Activated CD8-positive, alpha-beta memory T cell treated with anti-CD3 and anti-CD28 coated beads, Interleukin-2, amount 10 ng/mL, durations not matched to agents 7 days and 5 days (primary cell): ENCODE measurements around the gene TEX29. TPM values are rescaled to one million over a fixed set of nuclear protein-coding genes. Genes with fewer than 3 reads are reported as not detected.

Experiments used
- ATAC-seq: fragments of 150-1000 bp; cut with Tn5 transposase; one replicate; pipeline ENCODE4 v1.10.0; 2021; ENCODE audit warnings: moderate library complexity
- CTCF ChIA-PET: fragments of 350-600 bp; sonication (Branson Sonifier 250); formaldehyde crosslinking; loops from one replicate; lab custom pipeline; 2021; ENCODE audit warnings: antibody characterized with exemption; lab: Charles Lee
- DNase-seq: peaks from one replicate; pipeline ENCODE4 v3.0.0-alpha.2; 2020
- H3K27ac Mint-ChIP-seq: one replicate; pipeline ENCODE4 v1.8.0; 2021; ENCODE audit warnings: mild to moderate bottlenecking, mixed read lengths
- H3K27me3 Mint-ChIP-seq: one replicate; pipeline ENCODE4 v1.8.0; 2021; ENCODE audit warnings: mixed read lengths
- H3K36me3 Mint-ChIP-seq: one replicate; pipeline ENCODE4 v1.8.0; 2021; ENCODE audit warnings: mild to moderate bottlenecking, mixed read lengths
- H3K4me1 Mint-ChIP-seq: one replicate; pipeline ENCODE4 v1.8.0; 2021; ENCODE audit warnings: mixed read lengths
- H3K4me3 Mint-ChIP-seq: one replicate; pipeline ENCODE4 v1.8.0; 2021; ENCODE audit warnings: mild to moderate bottlenecking, moderate library complexity, mixed read lengths
- H3K9me3 Mint-ChIP-seq: one replicate; pipeline ENCODE4 v1.8.0; 2022; ENCODE audit warnings: low read depth, mixed read lengths
- total RNA-seq, 2 experiments: library from RNA; stranded (reverse); gene quantifications; one replicate each; pipeline ENCODE4 v1.2.3, GENCODE V29; 2021

The TEX29 gene
- total RNA-seq, 2 experiments from 2014 or later: 0.40 to 0.96 TPM

DNA sequence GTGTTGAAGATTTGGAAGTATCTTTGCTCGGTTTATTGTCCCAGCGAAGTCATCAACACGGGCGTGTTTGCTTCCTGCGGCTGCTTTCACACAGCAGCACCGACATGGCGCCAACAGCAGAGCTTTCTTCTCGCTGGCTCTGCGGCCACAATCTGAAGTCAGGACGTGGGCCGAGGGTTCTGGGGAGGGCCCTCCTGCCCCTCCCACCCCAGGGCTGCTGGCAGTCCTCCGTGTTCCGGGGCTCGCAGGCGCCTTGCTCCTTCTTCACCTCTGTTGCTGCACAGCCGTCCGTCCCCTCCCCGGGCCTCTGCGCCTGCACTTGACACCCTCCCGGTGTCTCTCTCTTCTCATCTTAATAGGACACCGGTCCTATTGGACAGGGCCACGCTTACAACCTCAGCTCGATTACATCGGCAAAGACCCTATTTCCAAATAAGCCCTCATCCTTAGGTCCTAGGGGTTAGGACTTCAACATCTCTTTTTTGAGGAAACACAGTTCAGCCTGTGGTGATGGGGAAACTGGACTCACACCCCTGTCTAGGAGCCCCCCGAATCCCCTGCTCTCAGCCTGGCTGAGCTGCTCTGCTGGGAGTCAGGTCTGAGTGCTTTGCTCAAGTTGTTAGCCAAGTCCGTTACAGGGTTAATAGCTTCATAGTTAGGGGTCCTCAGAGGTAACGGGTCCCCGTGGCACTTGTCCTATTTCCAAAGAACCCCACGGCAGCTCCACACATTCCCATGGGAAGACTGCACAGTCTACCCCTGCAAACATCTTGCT lies 2.7 kb upstream of the TEX29 start:
- peak; percentile 31 for DNase-seq
- CTCF ChIA-PET: no interaction called here
- peaks cover 5% of the 10 kb centered on the region for H3K36me3 Mint-ChIP-seq

DNA sequence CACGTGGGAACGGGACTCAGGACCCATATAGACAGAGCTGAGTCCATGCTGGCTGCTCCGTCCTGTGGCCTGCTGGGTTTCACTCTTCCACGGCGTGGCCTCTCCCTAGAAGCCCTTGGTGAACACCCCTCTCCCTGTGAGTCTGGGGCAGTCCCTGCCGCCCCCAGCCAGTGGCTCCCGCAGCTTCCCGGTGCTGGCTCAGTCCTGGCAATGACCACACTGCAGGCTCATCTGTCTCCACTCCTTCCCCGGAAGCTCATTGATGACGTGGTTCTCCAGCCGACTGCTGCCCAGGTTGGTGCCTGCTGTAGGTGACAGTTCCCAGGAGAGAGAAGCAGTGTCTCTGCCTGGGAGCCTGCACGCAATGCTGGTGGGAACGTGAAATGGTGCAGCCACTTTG lies 2.1 kb upstream of the TEX29 start:
- Mint-ChIP-seq H3K4me1 (peaks cover 7% of the 10 kb centered on the region), H3K27me3 (no peaks in the 10 kb centered on the region), H3K36me3 (peaks cover 2% of the 10 kb centered on the region), H3K9me3 (no peaks in the 10 kb centered on the region), H3K27ac (no peak overlapping the region), H3K4me3 (no peak overlapping the region)
- no peak for DNase-seq
- ATAC-seq: no peak
- CTCF ChIA-PET: no interaction called here

More for the DNA sequence above, 2.7 kb upstream of the TEX29 start:
- no peaks in the 10 kb centered on the region for H3K27me3 Mint-ChIP-seq
- ATAC-seq: no peak
- peaks cover 4% of the 10 kb centered on the region for H3K4me1 Mint-ChIP-seq
- no peak overlapping the region for H3K4me3 Mint-ChIP-seq
- no peaks in the 10 kb centered on the region for H3K9me3 Mint-ChIP-seq
- no peak overlapping the region for H3K27ac Mint-ChIP-seq

GRCh38 chr13:111319521-111319920 lies 921 bp upstream of the TEX29 start:
- no peaks in the 10 kb centered on the region for H3K27me3 Mint-ChIP-seq
- H3K4me1 Mint-ChIP-seq: peaks cover 14% of the 10 kb centered on the region
- H3K9me3 Mint-ChIP-seq: no peaks in the 10 kb centered on the region
- no peak for DNase-seq
- H3K36me3 Mint-ChIP-seq: peaks cover 2% of the 10 kb centered on the region
- H3K4me3 Mint-ChIP-seq: no peak overlapping the region
- CTCF ChIA-PET: no interaction called here
- no peak overlapping the region for H3K27ac Mint-ChIP-seq
- ATAC-seq: no peak

GRCh38 chr13:111322001-111322915 lies 1.8 kb downstream of the TEX29 start:
- H3K36me3 Mint-ChIP-seq: no peaks in the 10 kb centered on the region
- no peak for ATAC-seq
- DNase-seq: no peak
- H3K27me3 Mint-ChIP-seq: no peaks in the 10 kb centered on the region
- no peak overlapping the region for H3K4me3 Mint-ChIP-seq
- H3K27ac Mint-ChIP-seq: no peak overlapping the region
- no peaks in the 10 kb centered on the region for H3K9me3 Mint-ChIP-seq
- CTCF ChIA-PET: no interaction called here
- H3K4me1 Mint-ChIP-seq: peaks cover 14% of the 10 kb centered on the region

GRCh38 chr13:111322916-111323331 lies 2.5 kb downstream of the TEX29 start:
- no peaks in the 10 kb centered on the region for H3K36me3 Mint-ChIP-seq
- peaks cover 14% of the 10 kb centered on the region for H3K4me1 Mint-ChIP-seq
- no peak overlapping the region for H3K4me3 Mint-ChIP-seq
- CTCF ChIA-PET: no interaction called here
- H3K9me3 Mint-ChIP-seq: no peaks in the 10 kb centered on the region
- no peaks in the 10 kb centered on the region for H3K27me3 Mint-ChIP-seq
- H3K27ac Mint-ChIP-seq: no peak overlapping the region
- DNase-seq (no peak), ATAC-seq (no peak)

DNA sequence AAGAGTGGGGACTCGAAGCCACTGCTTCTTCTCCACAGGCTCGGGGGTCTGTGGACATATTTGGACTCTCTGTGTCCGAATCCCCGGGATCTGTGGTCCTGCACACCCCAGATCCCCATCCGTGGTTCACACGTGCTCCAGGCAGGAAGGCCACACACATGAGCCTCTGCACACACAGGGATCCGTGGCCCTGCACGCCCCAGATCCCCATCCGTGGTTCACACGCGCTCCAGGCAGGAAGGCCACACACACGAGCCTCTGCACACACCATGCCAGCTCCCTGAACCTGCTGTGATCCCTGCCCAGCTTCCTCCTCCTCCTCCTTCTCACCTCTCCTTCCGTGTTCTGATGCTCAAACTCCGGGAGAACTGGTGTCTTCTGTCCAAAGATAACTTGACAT lies 3.1 kb downstream of the TEX29 start:
- CTCF ChIA-PET: no interaction called here

GRCh38 chr13:111323950-111324651 lies 3.7 kb downstream of the TEX29 start:
- no peaks in the 10 kb centered on the region for H3K9me3 Mint-ChIP-seq
- no peaks in the 10 kb centered on the region for H3K27me3 Mint-ChIP-seq
- CTCF ChIA-PET: no interaction called here
- peak overlapping the region; percentile 14 for H3K4me3 Mint-ChIP-seq
- H3K4me1 Mint-ChIP-seq: peaks cover 14% of the 10 kb centered on the region
- ATAC-seq (no peak), DNase-seq (no peak)
- H3K27ac Mint-ChIP-seq: no peak overlapping the region
- H3K36me3 Mint-ChIP-seq: no peaks in the 10 kb centered on the region

More for the DNA sequence above, 3.1 kb downstream of the TEX29 start:
- H3K27ac Mint-ChIP-seq: no peak overlapping the region
- ATAC-seq: no peak
- peaks cover 14% of the 10 kb centered on the region for H3K4me1 Mint-ChIP-seq
- DNase-seq: no peak
- H3K9me3 Mint-ChIP-seq: no peaks in the 10 kb centered on the region
- no peaks in the 10 kb centered on the region for H3K36me3 Mint-ChIP-seq
- no peaks in the 10 kb centered on the region for H3K27me3 Mint-ChIP-seq
- peak overlapping the region; percentile 14 for H3K4me3 Mint-ChIP-seq

DNA sequence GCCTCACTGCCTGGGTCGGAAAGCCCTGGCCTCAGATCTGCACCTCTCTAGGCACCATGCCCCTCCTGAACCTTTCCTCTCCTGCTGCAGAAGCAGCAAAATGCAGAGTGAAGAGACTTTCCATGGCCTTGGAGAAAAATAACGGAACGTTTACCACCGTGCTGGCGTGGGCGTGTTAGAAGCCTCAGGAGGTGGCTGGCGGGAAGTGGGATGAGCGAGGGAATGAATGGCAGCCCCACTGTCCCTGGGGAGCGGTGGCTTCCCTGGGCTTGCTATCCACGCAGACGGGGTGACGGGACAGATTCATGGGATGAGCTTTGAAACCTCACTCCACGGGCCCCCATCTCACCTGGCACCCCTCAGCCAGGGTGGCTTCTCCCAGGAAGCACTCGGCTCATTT lies 4.3 kb downstream of the TEX29 start:
- ATAC-seq: no peak
- Mint-ChIP-seq H3K9me3 (no peaks in the 10 kb centered on the region), H3K36me3 (no peaks in the 10 kb centered on the region), H3K27me3 (no peaks in the 10 kb centered on the region), H3K4me1 (peaks cover 14% of the 10 kb centered on the region), H3K27ac (no peak overlapping the region), H3K4me3 (no peak overlapping the region)
- no peak for DNase-seq
- CTCF ChIA-PET: no interaction called here

DNA sequence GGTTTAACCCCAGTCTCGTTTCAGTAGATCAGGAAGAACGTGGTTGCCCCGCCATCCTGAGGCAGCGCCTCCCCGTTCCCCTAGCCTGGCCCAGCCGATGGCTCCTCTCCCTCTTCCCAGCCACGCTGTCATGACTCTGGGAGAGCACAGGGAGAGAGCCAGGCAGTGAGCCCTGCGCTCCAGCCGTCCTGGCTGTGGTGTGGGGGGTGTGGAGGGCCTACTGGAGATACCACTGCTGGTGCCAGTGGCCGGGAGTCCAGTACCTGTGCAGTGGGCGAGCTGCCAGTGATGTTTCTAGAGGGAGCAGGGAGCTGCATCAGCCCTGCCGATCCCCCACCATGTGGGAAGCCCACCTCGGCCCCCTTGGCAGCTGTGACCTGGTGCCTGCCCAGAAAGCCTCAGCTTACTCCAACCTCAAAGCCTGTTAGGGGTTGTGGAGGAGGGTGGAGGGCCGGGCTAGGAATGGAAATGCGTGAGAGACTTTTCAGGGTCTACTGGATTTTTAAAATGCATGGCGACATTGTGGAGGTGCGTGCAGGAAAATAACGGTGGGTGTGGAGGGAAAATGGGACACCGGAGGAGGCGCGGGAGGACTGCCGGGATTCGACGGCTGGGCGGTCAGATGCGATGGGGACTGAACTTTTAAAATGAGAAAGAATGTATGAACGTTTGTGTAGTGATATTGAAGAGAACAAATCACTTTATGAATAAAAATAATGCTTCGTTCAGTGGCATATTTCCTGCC lies 4.9 kb downstream of the TEX29 start:
- DNase-seq: no peak
- H3K4me1 Mint-ChIP-seq: peaks cover 14% of the 10 kb centered on the region
- no peaks in the 10 kb centered on the region for H3K9me3 Mint-ChIP-seq
- H3K36me3 Mint-ChIP-seq: no peaks in the 10 kb centered on the region
- no peaks in the 10 kb centered on the region for H3K27me3 Mint-ChIP-seq
- H3K27ac Mint-ChIP-seq: no peak overlapping the region
- CTCF ChIA-PET: no interaction called here
- no peak for ATAC-seq
- H3K4me3 Mint-ChIP-seq: no peak overlapping the region

GRCh38 chr13:111325941-111326620 lies 5.6 kb downstream of the TEX29 start:
- Mint-ChIP-seq H3K4me1 (peaks cover 14% of the 10 kb centered on the region), H3K27ac (no peak overlapping the region), H3K27me3 (no peaks in the 10 kb centered on the region), H3K9me3 (no peaks in the 10 kb centered on the region), H3K4me3 (no peak overlapping the region), H3K36me3 (no peaks in the 10 kb centered on the region)
- ATAC-seq (no peak), DNase-seq (peak; percentile 32)
- CTCF ChIA-PET: no interaction called here

GRCh38 chr13:111326621-111326965 lies 6.2 kb downstream of the TEX29 start:
- H3K36me3 Mint-ChIP-seq: no peaks in the 10 kb centered on the region
- ATAC-seq: no peak
- DNase-seq: no peak

GRCh38 chr13:111326981-111327642 lies 6.7 kb downstream of the TEX29 start:
- H3K27me3 Mint-ChIP-seq: no peaks in the 10 kb centered on the region
- ATAC-seq: no peak

More at GRCh38 chr13:111326621-111326965, 6.2 kb downstream of the TEX29 start:
- H3K9me3 Mint-ChIP-seq: no peaks in the 10 kb centered on the region
- no peak overlapping the region for H3K27ac Mint-ChIP-seq
- no peaks in the 10 kb centered on the region for H3K27me3 Mint-ChIP-seq
- peaks cover 14% of the 10 kb centered on the region for H3K4me1 Mint-ChIP-seq
- CTCF ChIA-PET: no interaction called here
- H3K4me3 Mint-ChIP-seq: no peak overlapping the region

More at GRCh38 chr13:111326981-111327642, 6.7 kb downstream of the TEX29 start:
- CTCF ChIA-PET: no interaction called here
- no peak overlapping the region for H3K4me3 Mint-ChIP-seq
- peaks cover 14% of the 10 kb centered on the region for H3K4me1 Mint-ChIP-seq
- no peak overlapping the region for H3K27ac Mint-ChIP-seq
- no peaks in the 10 kb centered on the region for H3K9me3 Mint-ChIP-seq
- DNase-seq: peak; percentile 35
- H3K36me3 Mint-ChIP-seq: no peaks in the 10 kb centered on the region
